HAP-1 (cell line): ENCODE data around the gene CELF5.
"Not testable (repeated sequence)": the region's sequence is repeated elsewhere in the genome, so short reads cannot be mapped to it uniquely, and the experiment has no call there.

Source experiments
- DNase-seq, 2 experiments: peaks; one replicate each; pipeline ENCODE4 v3.0.0-alpha.2; 2016 to 2020; ENCODE audit warnings: low spot score in 2 of 2
- H3K27me3 ChIP-seq: fragments of 250-450 bp; sonication (Bioruptor Pico); 2 replicates; pipeline ENCODE4 v1.5.1; 2020; ENCODE audit warnings: low read depth, mild to moderate bottlenecking, moderate library complexity
- H3K36me3 ChIP-seq: fragments of 250-450 bp; sonication (Bioruptor Pico); replicated peaks from 2 replicates; pipeline ENCODE4 v1.5.1; 2020; ENCODE audit warnings: mild to moderate bottlenecking
- H3K4me1 ChIP-seq: fragments of 250-450 bp; sonication (Bioruptor Pico); 2 replicates; pipeline ENCODE4 v1.5.1; 2020; ENCODE audit warnings: mild to moderate bottlenecking
- H3K4me3 ChIP-seq: fragments of 250-450 bp; sonication (Bioruptor Pico); 2 replicates; pipeline ENCODE4 v1.5.1; 2020; ENCODE audit warnings: mild to moderate bottlenecking, moderate library complexity
- H3K9me3 ChIP-seq: fragments of 250-450 bp; sonication (Bioruptor Pico); 2 replicates; pipeline ENCODE4 v1.5.1; 2020; ENCODE audit warnings: mild to moderate bottlenecking, moderate library complexity
- in situ Hi-C: fragments of 300-500 bp; cut with MboI; formaldehyde crosslinking; loops from 3 replicates; pipeline ENCODE4 v1.14.3; 2020; ENCODE audit warnings: low sequenced_read_pairs, inconsistent platforms, mixed read lengths

The CELF5 gene

GRCh38 chr19:3283886-3284657 is 59.6 kb downstream of the CELF5 start:
- in situ Hi-C loops, result no loop called here
- DNase-seq, result no peak
- no peaks in the 10 kb centered on the region for H3K36me3 ChIP-seq
- H3K27me3 ChIP-seq, result peaks cover 19% of the 10 kb centered on the region
- peaks cover 8% of the 10 kb centered on the region for H3K4me1 ChIP-seq
- peak overlapping the region; percentile 25; the same call in 1 of the 2 replicates for H3K4me3 ChIP-seq
- H3K9me3 ChIP-seq, result no peaks in the 10 kb centered on the region

GRCh38 chr19:3284759-3285646 is 60.5 kb downstream of the CELF5 start:
- DNase-seq, result peak; percentile 81 to 99
- in situ Hi-C loops, result no loop called here
- H3K27me3 ChIP-seq, result peaks cover 23% of the 10 kb centered on the region
- peaks cover 8% of the 10 kb centered on the region for H3K4me1 ChIP-seq
- H3K36me3 ChIP-seq, result no peaks in the 10 kb centered on the region
- H3K4me3 ChIP-seq, result peak overlapping the region; percentile 25
- no peaks in the 10 kb centered on the region for H3K9me3 ChIP-seq

DNA sequence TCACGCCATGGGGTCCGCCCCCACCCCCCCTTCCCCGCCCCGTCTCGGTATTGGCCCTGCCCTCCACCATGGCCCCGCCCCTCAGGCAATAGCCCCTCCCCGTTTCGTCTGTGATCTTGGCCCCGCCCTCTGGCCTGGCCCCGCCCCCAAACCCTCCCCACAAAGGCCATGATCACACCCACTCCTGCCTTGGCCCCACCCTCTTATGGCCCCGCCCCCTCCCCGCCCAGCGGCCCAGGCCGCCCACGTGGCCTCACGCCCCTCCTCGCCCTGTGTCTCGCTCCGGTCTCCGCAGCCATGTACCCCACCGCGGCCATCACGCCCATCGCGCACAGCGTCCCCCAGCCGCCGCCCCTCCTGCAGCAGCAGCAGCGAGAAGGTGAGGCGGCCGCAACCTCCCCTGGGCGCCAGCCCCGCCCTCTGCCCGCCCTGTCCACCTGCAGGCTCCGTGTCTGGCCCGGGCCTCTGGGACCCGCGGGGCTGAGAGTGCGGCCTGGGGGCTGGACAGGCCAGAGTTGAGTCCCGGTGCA is 61.3 kb downstream of the CELF5 start:
- H3K36me3 ChIP-seq, result no peaks in the 10 kb centered on the region
- in situ Hi-C loops, result no loop called here
- peaks cover 8% of the 10 kb centered on the region for H3K4me1 ChIP-seq
- peaks cover 24% of the 10 kb centered on the region for H3K27me3 ChIP-seq
- peak in 1 of 2 experiments; percentile 83 for DNase-seq
- peak overlapping the region; percentile 39 for H3K4me3 ChIP-seq
- H3K9me3 ChIP-seq, result no peaks in the 10 kb centered on the region

GRCh38 chr19:3287814-3288213 is 63.4 kb downstream of the CELF5 start:
- no peak overlapping the region for H3K4me3 ChIP-seq
- in situ Hi-C loops, result no loop called here
- no peaks in the 10 kb centered on the region for H3K36me3 ChIP-seq
- peaks cover 18% of the 10 kb centered on the region for H3K27me3 ChIP-seq
- H3K9me3 ChIP-seq, result no peaks in the 10 kb centered on the region
- DNase-seq, result no peak
- H3K4me1 ChIP-seq, result peaks cover 8% of the 10 kb centered on the region

GRCh38 chr19:3288437-3288836 is 64.0 kb downstream of the CELF5 start:
- H3K9me3 ChIP-seq, H3K36me3 ChIP-seq, DNase-seq, H3K4me1 ChIP-seq, H3K4me3 ChIP-seq, in situ Hi-C loops: not testable (repeated sequence)
- H3K27me3 ChIP-seq, result peaks cover 15% of the 10 kb centered on the region

- H3K36me3 ChIP-seq, result no peaks in the 10 kb centered on the region
- H3K4me3 ChIP-seq, result no peak overlapping the region
- in situ Hi-C loops, result no loop called here
- peaks cover 4% of the 10 kb centered on the region; the same call in 1 of the 2 replicates for H3K4me1 ChIP-seq
- DNase-seq, result no peak
- H3K27me3 ChIP-seq, result peaks cover 15% of the 10 kb centered on the region
- no peaks in the 10 kb centered on the region for H3K9me3 ChIP-seq
These were observed 65.6 kb downstream of the CELF5 start for GRCh38 chr19:3289971-3290569.

- H3K4me3 ChIP-seq, H3K9me3 ChIP-seq, DNase-seq, H3K36me3 ChIP-seq, in situ Hi-C loops, H3K4me1 ChIP-seq: not testable (repeated sequence)
- peaks cover 15% of the 10 kb centered on the region for H3K27me3 ChIP-seq
These were observed 66.4 kb downstream of the CELF5 start for GRCh38 chr19:3290858-3291257.

GRCh38 chr19:3291644-3292043 is 67.2 kb downstream of the CELF5 start:
- no peaks in the 10 kb centered on the region for H3K36me3 ChIP-seq
- H3K9me3 ChIP-seq, result no peaks in the 10 kb centered on the region
- peaks cover 15% of the 10 kb centered on the region for H3K27me3 ChIP-seq
- no peaks in the 10 kb centered on the region for H3K4me1 ChIP-seq
- no peak for DNase-seq
- in situ Hi-C loops, result no loop called here
- H3K4me3 ChIP-seq, result no peak overlapping the region

- Histone ChIP-seq H3K4me3 (no peak overlapping the region), H3K4me1 (no peaks in the 10 kb centered on the region), H3K27me3 (peaks cover 15% of the 10 kb centered on the region), H3K36me3 (no peaks in the 10 kb centered on the region), H3K9me3 (no peaks in the 10 kb centered on the region)
- in situ Hi-C loops, result no loop called here
- DNase-seq, result no peak
These were observed 68.6 kb downstream of the CELF5 start for GRCh38 chr19:3292958-3293529.

GRCh38 chr19:3293560-3293959 is 69.1 kb downstream of the CELF5 start:
- in situ Hi-C loops, result no loop called here

DNA sequence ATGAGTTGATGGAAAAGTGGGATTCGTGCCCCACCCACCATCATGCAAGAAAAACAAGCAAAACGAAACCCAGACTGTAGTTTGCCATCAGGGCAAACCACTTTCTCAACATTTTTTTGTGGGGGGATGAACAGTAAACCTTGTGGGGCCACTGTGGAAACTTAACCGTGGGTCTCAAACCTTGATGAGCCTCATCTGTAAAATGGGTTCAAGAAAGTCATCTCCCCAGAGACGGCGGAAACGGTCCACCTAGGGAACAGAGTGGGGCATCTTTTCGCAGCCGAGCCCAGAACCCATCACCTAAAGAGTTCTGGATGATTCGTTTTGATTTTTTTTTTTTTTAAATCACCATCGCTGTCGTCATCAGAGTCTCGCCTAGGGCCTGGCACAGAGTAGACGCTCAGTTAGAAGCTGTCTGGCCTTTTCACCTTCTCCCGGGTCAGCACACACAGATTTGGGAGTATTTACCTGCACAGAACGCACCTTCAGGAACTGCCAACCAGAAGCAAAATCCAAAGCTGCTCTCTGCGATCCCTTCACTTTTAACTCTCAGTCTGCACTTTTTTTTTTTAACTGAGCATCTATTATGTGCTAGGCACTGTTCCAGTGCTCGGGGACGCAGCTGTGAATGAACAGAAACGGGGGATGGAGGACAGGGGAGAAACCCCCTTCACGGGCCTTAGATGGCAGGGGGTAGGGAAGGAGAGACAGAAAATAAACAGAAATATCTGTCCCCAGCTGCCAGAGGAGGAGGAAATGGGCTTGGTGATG is 69.8 kb downstream of the CELF5 start:
- no peaks in the 10 kb centered on the region for H3K4me1 ChIP-seq
- no peak overlapping the region for H3K4me3 ChIP-seq
- in situ Hi-C loops, result no loop called here
- no peak for DNase-seq
- H3K36me3 ChIP-seq, result no peaks in the 10 kb centered on the region
- H3K27me3 ChIP-seq, result peaks cover 15% of the 10 kb centered on the region
- H3K9me3 ChIP-seq, result no peaks in the 10 kb centered on the region

More at GRCh38 chr19:3293560-3293959, 69.1 kb downstream of the CELF5 start:
- Histone ChIP-seq H3K36me3 (no peaks in the 10 kb centered on the region), H3K4me3 (no peak overlapping the region), H3K9me3 (no peaks in the 10 kb centered on the region), H3K27me3 (peaks cover 15% of the 10 kb centered on the region), H3K4me1 (no peaks in the 10 kb centered on the region)
- DNase-seq, result no peak

DNA sequence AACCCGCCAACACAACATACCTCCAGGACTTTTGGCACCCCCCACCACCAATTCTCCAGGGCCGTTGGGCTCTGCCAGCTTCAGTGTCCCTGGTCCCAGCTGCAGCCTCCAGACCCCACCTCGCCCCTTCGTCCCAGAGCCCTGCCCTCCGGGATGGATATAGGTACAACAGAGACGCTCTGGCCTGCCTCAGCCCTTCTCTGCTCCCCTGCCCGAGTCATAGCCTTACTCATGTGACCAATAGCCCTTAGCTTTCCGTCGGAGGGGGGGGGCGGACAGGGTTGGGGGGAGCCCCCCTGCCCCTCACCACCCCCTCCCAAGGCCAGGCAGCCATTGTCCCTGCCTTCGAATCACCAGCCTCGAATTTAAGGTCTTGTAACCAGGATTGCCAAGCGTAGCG is 71.1 kb downstream of the CELF5 start:
- H3K36me3 ChIP-seq, result no peaks in the 10 kb centered on the region
- H3K27me3 ChIP-seq, result 0 out of 2 replicates have a peak, but pooled peaks cover 8% of the 10 kb centered on the region
- no peaks in the 10 kb centered on the region for H3K9me3 ChIP-seq
- H3K4me3 ChIP-seq, result no peak overlapping the region
- in situ Hi-C loops, result no loop called here
- DNase-seq, result no peak
- H3K4me1 ChIP-seq, result no peaks in the 10 kb centered on the region

GRCh38 chr19:3296034-3296433 is 71.6 kb downstream of the CELF5 start:
- no peaks in the 10 kb centered on the region for H3K9me3 ChIP-seq
- no peak overlapping the region for H3K4me3 ChIP-seq
- no peaks in the 10 kb centered on the region for H3K4me1 ChIP-seq
- H3K27me3 ChIP-seq, result 0 out of 2 replicates have a peak, but pooled peaks cover 5% of the 10 kb centered on the region
- no peak for DNase-seq
- in situ Hi-C loops, result no loop called here
- no peaks in the 10 kb centered on the region for H3K36me3 ChIP-seq
